ENCODE data around the gene FBLN1.

DNA sequence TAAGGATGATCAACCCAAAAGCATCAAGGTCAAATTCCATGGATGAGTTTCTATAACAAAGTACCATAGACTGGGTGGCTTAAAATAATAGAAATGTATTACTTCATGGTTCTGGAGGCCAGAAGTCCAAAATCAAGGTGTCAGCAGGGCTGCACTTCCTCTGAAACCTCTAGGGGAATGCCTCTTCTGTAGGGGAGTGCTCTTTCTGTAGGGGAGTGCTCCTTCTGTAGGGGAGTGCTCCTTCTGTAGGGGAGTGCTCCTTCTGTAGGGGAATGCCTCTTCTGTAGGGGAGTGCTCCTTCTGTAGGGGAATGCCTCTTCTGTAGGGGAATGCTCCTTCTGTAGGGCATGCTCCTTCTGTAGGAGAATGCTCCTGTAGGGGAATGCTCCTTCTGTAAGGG is 65.5 kb downstream of the FBLN1 start:
- TF ChIP-seq, protein P1, sequence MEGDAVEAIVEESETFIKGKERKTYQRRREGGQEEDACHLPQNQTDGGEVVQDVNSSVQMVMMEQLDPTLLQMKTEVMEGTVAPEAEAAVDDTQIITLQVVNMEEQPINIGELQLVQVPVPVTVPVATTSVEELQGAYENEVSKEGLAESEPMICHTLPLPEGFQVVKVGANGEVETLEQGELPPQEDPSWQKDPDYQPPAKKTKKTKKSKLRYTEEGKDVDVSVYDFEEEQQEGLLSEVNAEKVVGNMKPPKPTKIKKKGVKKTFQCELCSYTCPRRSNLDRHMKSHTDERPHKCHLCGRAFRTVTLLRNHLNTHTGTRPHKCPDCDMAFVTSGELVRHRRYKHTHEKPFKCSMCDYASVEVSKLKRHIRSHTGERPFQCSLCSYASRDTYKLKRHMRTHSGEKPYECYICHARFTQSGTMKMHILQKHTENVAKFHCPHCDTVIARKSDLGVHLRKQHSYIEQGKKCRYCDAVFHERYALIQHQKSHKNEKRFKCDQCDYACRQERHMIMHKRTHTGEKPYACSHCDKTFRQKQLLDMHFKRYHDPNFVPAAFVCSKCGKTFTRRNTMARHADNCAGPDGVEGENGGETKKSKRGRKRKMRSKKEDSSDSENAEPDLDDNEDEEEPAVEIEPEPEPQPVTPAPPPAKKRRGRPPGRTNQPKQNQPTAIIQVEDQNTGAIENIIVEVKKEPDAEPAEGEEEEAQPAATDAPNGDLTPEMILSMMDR (IDR thresholded peaks at IDR 0.05; ENCODE audit: insufficient read depth, low read length, poor library complexity, severe bottlenecking), result no peak
- TF ChIP-seq EZH2phosphoT487 (conservative IDR thresholded peaks at IDR 0.05; ENCODE audit: low read length), result no peak
